ENCODE data around the gene PGLYRP3. TPM values are rescaled to one million over a fixed set of nuclear protein-coding genes. Genes with fewer than 3 reads are reported as not detected.

Gene PGLYRP3
- total and polyA plus RNA-seq, 2 of the 13 experiments (the other 11 are each of a cell fraction or from before 2014, with no cell fraction given) = not detected

GRCh38 chr1:153344718-153345025 lies 31.9 kb upstream of the PGLYRP3 start:
- intact Hi-C loops (cut with micrococcal nuclease; ENCODE audit: unreplicated experiment) (no loop called here), in situ Hi-C loops (cut with HindIII; ENCODE audit: extremely low pct_ligation_motif_present, low pct_unique_long_range_greater_than_20kb) (loop anchor here (5.0 kb wide), 1 partner anchor 153 kb away; no protein-coding TSS in a partner anchor)
- ATAC-seq = no peak
- Histone ChIP-seq H2AFZ (ENCODE audit: low read length) (no peak overlapping the region), H3K79me2 (ENCODE audit: insufficient read depth, low read length) (no peaks in the 10 kb centered on the region), H3K36me3 (replicated peaks in 1 of 2; ENCODE audit: control insufficient read depth in 1 of 2, insufficient read depth in 2 of 2, low read length in 2 of 2) (no peaks in the 10 kb centered on the region), H3K9me3 (ENCODE audit: low read length) (no peaks in the 10 kb centered on the region), H3K27ac (ENCODE audit: extremely low read length, insufficient read depth, low read length) (no peak overlapping the region), H4K20me1 (ENCODE audit: insufficient read depth, low read length) (no peaks in the 10 kb centered on the region), H3K27me3 (ENCODE audit: control insufficient read depth in 1 of 2, insufficient read depth in 2 of 2, low read length in 2 of 2) (peaks cover 2 to 6% of the 10 kb centered on the region in 2 experiments; a peak in 2 of 5 replicates), H3K9ac (ENCODE audit: insufficient read depth, low read depth, low read length) (no peak overlapping the region), H3K4me1 (ENCODE audit: insufficient read depth, low read length) (no peaks in the 10 kb centered on the region), H3K4me3 (replicated peaks in 1 of 3; ENCODE audit: insufficient read depth in 1 of 3, low read depth in 2 of 3, low read length in 3 of 3) (no peak overlapping the region), H3K4me2 (ENCODE audit: low read depth, low read length) (no peak overlapping the region)
- 0% methylated on average over 3 of the region's 3 CpGs for WGBS (ENCODE audit: low lambda C conversion rate)
- CTCF ChIA-PET (ENCODE audit: low intra/inter-chr PET ratio, low total read pairs) = no interaction called here
- TF ChIP-seq ZBTB40 (IDR thresholded peaks at IDR 0.05) (no peak), ZBTB40 (CRISPR knock-in tag; IDR thresholded peaks at IDR 0.05) (no peak), IRX3 (CRISPR knock-in tag; IDR thresholded peaks at IDR 0.05; ENCODE audit: borderline replicate concordance, low read depth) (no peak), MEIS1 (CRISPR knock-in tag; IDR thresholded peaks at IDR 0.05; ENCODE audit: borderline replicate concordance) (no peak), YY1 (IDR thresholded peaks at IDR 0.05; ENCODE audit: insufficient read depth, insufficient replicate concordance, low read depth, low read length) (no peak), HOXA3 (CRISPR knock-in tag; IDR thresholded peaks at IDR 0.05) (no peak), ZBTB25 (CRISPR knock-in tag; IDR thresholded peaks at IDR 0.05) (no peak), NPAS2 (CRISPR knock-in tag; IDR thresholded peaks at IDR 0.05; ENCODE audit: borderline replicate concordance) (no peak), USF2 (IDR thresholded peaks at IDR 0.05; ENCODE audit: low read depth, low read length) (no peak), USF2 (CRISPR knock-in tag; IDR thresholded peaks at IDR 0.05; ENCODE audit: borderline replicate concordance) (no peak), ZNF160 (CRISPR knock-in tag; IDR thresholded peaks at IDR 0.05) (no peak), PPARG (CRISPR knock-in tag; conservative IDR thresholded peaks at IDR 0.05) (no peak), SMC3 (IDR thresholded peaks at IDR 0.05; ENCODE audit: low read length) (no peak), ZNF446 (CRISPR knock-in tag; IDR thresholded peaks at IDR 0.05) (no peak), ZFP36L1 (CRISPR knock-in tag; IDR thresholded peaks at IDR 0.05) (no peak)
- no peak for DNase-seq (ENCODE audit: low spot score)
- FAIRE-seq = no peak
- POLR2A ChIA-PET = no interaction called here
- BruUV-seq (replicated peaks) = no TSS peak
